GM06990 (cell line): ENCODE measurements around the gene ALPG.
"Not testable (repeated sequence)": the region's sequence is repeated elsewhere in the genome, so short reads cannot be mapped to it uniquely, and the experiment has no call there.

Experiments used
- DNase-seq: peaks from one replicate; pipeline ENCODE4 v3.0.0-alpha.2; 2011; ENCODE audit not compliant: insufficient read length; ENCODE audit errors: extremely low read depth
- H3K27me3 ChIP-seq: replicated peaks from 2 replicates; pipeline ENCODE4 v1.6.0; 2011; ENCODE audit warnings: low read length; ENCODE audit not compliant: control insufficient read depth, insufficient read depth
- H3K36me3 ChIP-seq: 2 replicates; pipeline ENCODE4 v1.5.1; 2011; ENCODE audit warnings: low read length; ENCODE audit not compliant: control insufficient read depth, insufficient read depth
- H3K4me3 ChIP-seq: replicated peaks from 2 replicates; pipeline ENCODE4 v1.5.1; 2011; ENCODE audit warnings: low read depth, mild to moderate bottlenecking, control low read depth, low read length
- CTCF ChIP-seq: IDR thresholded peaks from 2 replicates; pipeline ENCODE4 v1.5.1; 2011; ENCODE audit warnings: low read length, control low read depth, mild to moderate bottlenecking, inconsistent platforms; ENCODE audit not compliant: insufficient read depth, poor library complexity, severe bottlenecking

The ALPG gene

DNA sequence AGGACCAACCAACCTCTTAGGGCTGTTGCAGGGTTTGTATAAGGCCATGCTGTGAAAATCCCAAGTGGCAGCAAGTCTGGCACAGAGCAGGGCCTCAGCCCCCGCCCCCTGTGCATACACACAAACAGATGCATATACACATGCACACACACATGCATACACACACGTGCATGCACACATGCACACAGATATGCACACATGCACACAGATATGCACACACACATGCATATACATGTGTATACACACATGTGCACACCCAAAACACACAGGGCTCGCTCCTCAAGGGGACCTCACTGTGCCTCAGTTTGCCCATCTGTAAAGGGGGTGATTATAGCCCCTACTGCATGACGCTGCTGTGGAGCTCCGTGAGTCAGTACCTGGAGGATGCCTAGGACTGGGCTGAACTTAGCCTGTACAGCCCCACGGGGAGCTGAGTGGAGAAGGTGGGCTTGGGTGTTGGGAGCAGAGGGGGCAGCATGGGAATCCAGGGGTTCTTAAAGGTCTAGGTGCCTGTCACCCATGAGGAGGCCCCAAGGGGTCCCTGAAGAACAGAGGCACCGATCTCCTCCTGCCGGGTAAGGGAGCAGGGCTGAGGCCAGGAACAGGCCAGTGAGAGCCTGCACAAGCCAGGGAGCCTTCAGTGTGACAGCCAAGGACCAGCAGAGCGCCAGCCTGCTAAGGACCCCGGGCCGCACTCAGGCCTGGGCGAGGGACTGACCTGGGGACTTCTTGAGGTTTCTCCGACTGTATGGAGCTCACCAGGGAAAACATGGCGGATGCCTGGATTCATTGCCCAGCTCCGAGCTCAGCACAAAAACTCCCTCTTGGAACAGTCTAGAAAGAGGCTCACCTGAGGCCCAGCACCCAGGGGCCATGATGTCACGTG, 25.3 kb downstream of the ALPG start:
- H3K36me3 ChIP-seq = no peaks in the 10 kb centered on the region
- H3K4me3 ChIP-seq = no peak overlapping the region
- no peak for DNase-seq
- no peak for TF ChIP-seq CTCF
- H3K27me3 ChIP-seq = no peaks in the 10 kb centered on the region; the same call in 1 of the 2 replicates

GRCh38 chr2:232432598-232433184, 26.0 kb downstream of the ALPG start:
- Histone ChIP-seq H3K36me3 (no peaks in the 10 kb centered on the region), H3K4me3 (no peak overlapping the region), H3K27me3 (no peaks in the 10 kb centered on the region; the same call in 1 of the 2 replicates)
- TF ChIP-seq CTCF = peak; percentile 25
- no peak for DNase-seq

DNA sequence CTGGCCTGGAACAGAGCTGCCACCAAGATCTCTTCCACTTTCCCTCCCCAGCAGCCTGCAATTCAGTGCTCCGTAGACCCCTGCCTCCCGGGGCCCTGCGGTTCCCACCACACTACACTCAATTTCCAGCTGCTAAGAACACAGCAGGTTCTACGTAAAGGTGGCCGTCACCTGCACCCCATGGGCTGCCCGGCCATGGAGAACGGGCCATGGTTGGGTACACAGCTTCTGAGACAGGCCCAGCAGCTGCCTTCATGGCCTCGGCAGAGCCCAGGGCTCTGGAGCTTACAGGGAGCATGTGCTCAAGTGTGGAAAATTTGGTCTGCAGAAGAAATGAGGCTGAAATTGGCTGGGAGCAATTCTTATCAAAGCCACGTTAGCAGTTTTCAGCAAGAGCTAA, 27.0 kb downstream of the ALPG start:
- not testable (repeated sequence) for H3K4me3 ChIP-seq, H3K36me3 ChIP-seq, H3K27me3 ChIP-seq, DNase-seq

GRCh38 chr2:232434091-232434490, 27.4 kb downstream of the ALPG start:
- TF ChIP-seq CTCF = no peak
- no peak for DNase-seq
- no peaks in the 10 kb centered on the region; the same call in 1 of the 2 replicates for H3K27me3 ChIP-seq
- no peaks in the 10 kb centered on the region for H3K36me3 ChIP-seq
- no peak overlapping the region for H3K4me3 ChIP-seq

GRCh38 chr2:232434563-232435374, 28.1 kb downstream of the ALPG start:
- H3K4me3 ChIP-seq = no peak overlapping the region
- H3K27me3 ChIP-seq = no peaks in the 10 kb centered on the region; the same call in 1 of the 2 replicates
- H3K36me3 ChIP-seq = no peaks in the 10 kb centered on the region
- no peak for TF ChIP-seq CTCF
- no peak for DNase-seq

DNA sequence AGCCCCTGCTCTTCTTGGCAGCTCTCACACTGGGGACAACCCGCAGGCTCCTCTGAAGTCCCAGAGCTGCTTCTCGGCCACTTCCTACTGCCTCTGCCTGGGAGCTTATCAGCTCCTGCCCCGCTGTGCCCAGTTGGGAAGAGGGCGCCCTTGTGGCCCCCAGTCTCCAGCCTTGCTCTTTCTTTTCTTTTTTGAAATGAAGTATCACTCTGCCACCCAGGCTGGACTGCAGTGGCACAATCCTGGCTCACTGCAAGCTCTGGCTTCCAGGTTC, 28.7 kb downstream of the ALPG start:
- no peaks in the 10 kb centered on the region; the same call in 1 of the 2 replicates for H3K27me3 ChIP-seq
- no peaks in the 10 kb centered on the region for H3K36me3 ChIP-seq
- DNase-seq = no peak
- no peak overlapping the region for H3K4me3 ChIP-seq
- no peak for TF ChIP-seq CTCF
